Activated CD4-positive, alpha-beta T cell treated with anti-CD3 and anti-CD28 coated beads for 36 hours (primary cell): Measurements from ENCODE around the gene ANKS1B. TPM values are rescaled to one million over a fixed set of nuclear protein-coding genes. Genes with fewer than 3 reads are reported as not detected.

ENCODE experiments used
- ATAC-seq: fragments of 200-7000 bp; cut with Tn5 transposase; one replicate; pipeline ENCODE4 v1.10.0; 2021; ENCODE audit warnings: mild to moderate bottlenecking, moderate library complexity
- CTCF ChIA-PET: fragments of 350-600 bp; sonication (Branson Sonifier 250); formaldehyde crosslinking; loops from one replicate; lab custom pipeline; 2021; ENCODE audit warnings: antibody characterized with exemption; lab: Charles Lee
- POLR2A ChIA-PET: fragments of 350-600 bp; sonication (Branson Sonifier 250); formaldehyde crosslinking; loops from one replicate; lab custom pipeline; 2021; ENCODE audit warnings: antibody characterized with exemption, inconsistent platforms; lab: Charles Lee
- DNase-seq: peaks from one replicate; pipeline ENCODE4 v3.0.0-alpha.2; 2020
- H3K27ac Mint-ChIP-seq: one replicate; pipeline ENCODE4 v1.8.0; 2021; ENCODE audit warnings: mixed read lengths
- H3K27me3 Mint-ChIP-seq: one replicate; pipeline ENCODE4 v1.8.0; 2021; ENCODE audit warnings: mixed read lengths
- H3K36me3 Mint-ChIP-seq: one replicate; pipeline ENCODE4 v1.8.0; 2021; ENCODE audit warnings: low read depth, mixed read lengths
- H3K4me1 Mint-ChIP-seq: one replicate; pipeline ENCODE4 v1.8.0; 2021; ENCODE audit warnings: mixed read lengths
- H3K4me3 Mint-ChIP-seq: one replicate; pipeline ENCODE4 v1.8.0; 2021; ENCODE audit warnings: mild to moderate bottlenecking, moderate library complexity, mixed read lengths
- H3K9me3 Mint-ChIP-seq: one replicate; pipeline ENCODE4 v1.8.0; 2021; ENCODE audit warnings: low read depth, mixed read lengths
- intact Hi-C, 2 experiments: fragments of 100-400 bp; cut with DNase I in 1 of 2; cut with micrococcal nuclease in 1 of 2; formaldehyde crosslinking; loops; one replicate each; pipeline versions ENCODE4 v1.14.2 to v1.15.1; 2022 to 2024; cut with DNase I, micrococcal nuclease
- total RNA-seq, 2 experiments: library from RNA; stranded (reverse); gene quantifications; one replicate each; pipeline ENCODE4 v1.2.3, GENCODE V29; 2021

The ANKS1B gene
- total RNA-seq, 2 experiments from 2014 or later = 0.19 to 0.73 TPM

- H3K27ac Mint-ChIP-seq = no peak overlapping the region
- intact Hi-C loops = no loop called here
- H3K4me3 Mint-ChIP-seq = no peak overlapping the region
- no peaks in the 10 kb centered on the region for H3K9me3 Mint-ChIP-seq
- H3K4me1 Mint-ChIP-seq = no peaks in the 10 kb centered on the region
- CTCF ChIA-PET = interaction anchor here (0.5 to 1.1 kb wide), 2 partner anchors 190 to 745 kb away, joined by 3 to 6 read pairs; no protein-coding TSS in a partner anchor
- DNase-seq = no peak
- peaks cover 12% of the 10 kb centered on the region for H3K27me3 Mint-ChIP-seq
- ATAC-seq = no peak
- H3K36me3 Mint-ChIP-seq = no peaks in the 10 kb centered on the region
- POLR2A ChIA-PET = no interaction called here
These were observed 1176.4 kb downstream of the ANKS1B start for GRCh38 chr12:98808243-98808875.

GRCh38 chr12:98807187-98807586 is 1177.5 kb downstream of the ANKS1B start:
- DNase-seq (no peak), ATAC-seq (no peak)
- Mint-ChIP-seq H3K27ac (no peak overlapping the region), H3K27me3 (peaks cover 18% of the 10 kb centered on the region), H3K9me3 (no peaks in the 10 kb centered on the region), H3K36me3 (no peaks in the 10 kb centered on the region), H3K4me3 (no peak overlapping the region), H3K4me1 (no peaks in the 10 kb centered on the region)
- intact Hi-C loops = no loop called here
- POLR2A ChIA-PET = no interaction called here
- CTCF ChIA-PET = no interaction called here

GRCh38 chr12:98803468-98804209 is 1181.1 kb downstream of the ANKS1B start:
- no peak overlapping the region for H3K4me3 Mint-ChIP-seq
- H3K4me1 Mint-ChIP-seq = no peaks in the 10 kb centered on the region
- no peak for DNase-seq
- peaks cover 18% of the 10 kb centered on the region for H3K27me3 Mint-ChIP-seq
- H3K27ac Mint-ChIP-seq = no peak overlapping the region
- ATAC-seq = no peak
- no peaks in the 10 kb centered on the region for H3K9me3 Mint-ChIP-seq
- no peaks in the 10 kb centered on the region for H3K36me3 Mint-ChIP-seq
- intact Hi-C loops = loop anchor here in 1 of 2 experiments (5.0 kb wide), 1 partner anchor 106 kb away; no protein-coding TSS in a partner anchor
- ChIA-PET POLR2A (no interaction called here), CTCF (interaction anchor here (0.5 to 1.0 kb wide), 3 partner anchors 38 to 150 kb away, joined by 3 to 4 read pairs (median 3); no protein-coding TSS in a partner anchor)

GRCh38 chr12:98799822-98800221 is 1184.9 kb downstream of the ANKS1B start:
- ChIA-PET CTCF (interaction anchor here (0.8 to 1.5 kb wide), 2 partner anchors 23 to 199 kb away, joined by 3 read pairs; no protein-coding TSS in a partner anchor), POLR2A (interaction anchor here (0.6 kb wide), 1 partner anchor 178 kb away, joined by 3 read pairs; no protein-coding TSS in a partner anchor)
- intact Hi-C loops = loop anchor here in 1 of 2 experiments (2.0 to 5.0 kb wide), 2 partner anchors 73 to 103 kb away; no protein-coding TSS in a partner anchor

GRCh38 chr12:98799146-98799810 is 1185.5 kb downstream of the ANKS1B start:
- CTCF ChIA-PET = interaction anchor here (1.5 kb wide), 1 partner anchor 199 kb away, joined by 3 read pairs; no protein-coding TSS in a partner anchor
- ATAC-seq (no peak), DNase-seq (no peak)
- Mint-ChIP-seq H3K4me3 (no peak overlapping the region), H3K27me3 (peaks cover 24% of the 10 kb centered on the region), H3K36me3 (no peaks in the 10 kb centered on the region), H3K9me3 (no peaks in the 10 kb centered on the region), H3K4me1 (no peaks in the 10 kb centered on the region), H3K27ac (no peak overlapping the region)
- POLR2A ChIA-PET = interaction anchor here (0.6 kb wide), 1 partner anchor 178 kb away, joined by 3 read pairs; no protein-coding TSS in a partner anchor
- intact Hi-C loops = loop anchor here in 1 of 2 experiments (2.0 kb wide), 1 partner anchor 72 kb away; no protein-coding TSS in a partner anchor

More at GRCh38 chr12:98799822-98800221, 1184.9 kb downstream of the ANKS1B start:
- no peak overlapping the region for H3K27ac Mint-ChIP-seq
- H3K4me3 Mint-ChIP-seq = no peak overlapping the region
- H3K9me3 Mint-ChIP-seq = no peaks in the 10 kb centered on the region
- H3K27me3 Mint-ChIP-seq = peaks cover 23% of the 10 kb centered on the region
- H3K36me3 Mint-ChIP-seq = no peaks in the 10 kb centered on the region
- DNase-seq (no peak), ATAC-seq (no peak)
- no peaks in the 10 kb centered on the region for H3K4me1 Mint-ChIP-seq

- H3K27me3 Mint-ChIP-seq = peaks cover 24% of the 10 kb centered on the region
- DNase-seq = no peak
- H3K27ac Mint-ChIP-seq = no peak overlapping the region
- H3K4me3 Mint-ChIP-seq = no peak overlapping the region
- CTCF ChIA-PET = no interaction called here
- POLR2A ChIA-PET = interaction anchor here (0.6 kb wide), 1 partner anchor 222 kb away, joined by 4 read pairs; no protein-coding TSS in a partner anchor
- H3K9me3 Mint-ChIP-seq = no peaks in the 10 kb centered on the region
- no peak for ATAC-seq
- H3K4me1 Mint-ChIP-seq = no peaks in the 10 kb centered on the region
- intact Hi-C loops = no loop called here
- no peaks in the 10 kb centered on the region for H3K36me3 Mint-ChIP-seq
These were observed 1187.5 kb downstream of the ANKS1B start for GRCh38 chr12:98797200-98797599.

GRCh38 chr12:98796745-98797144 is 1188.0 kb downstream of the ANKS1B start:
- Mint-ChIP-seq H3K27me3 (peaks cover 23% of the 10 kb centered on the region), H3K9me3 (no peaks in the 10 kb centered on the region), H3K36me3 (no peaks in the 10 kb centered on the region), H3K4me1 (no peaks in the 10 kb centered on the region), H3K27ac (no peak overlapping the region), H3K4me3 (no peak overlapping the region)
- ATAC-seq (no peak), DNase-seq (no peak)
- CTCF ChIA-PET = no interaction called here
- POLR2A ChIA-PET = no interaction called here
- intact Hi-C loops = no loop called here

GRCh38 chr12:98793121-98793520 is 1191.6 kb downstream of the ANKS1B start:
- intact Hi-C loops = no loop called here
- H3K27ac Mint-ChIP-seq = no peak overlapping the region
- H3K4me3 Mint-ChIP-seq = no peak overlapping the region
- peaks cover 26% of the 10 kb centered on the region for H3K27me3 Mint-ChIP-seq
- ATAC-seq (no peak), DNase-seq (no peak)
- POLR2A ChIA-PET = no interaction called here
- no peaks in the 10 kb centered on the region for H3K36me3 Mint-ChIP-seq
- H3K9me3 Mint-ChIP-seq = no peaks in the 10 kb centered on the region
- CTCF ChIA-PET = interaction anchor here (1.4 kb wide), 1 partner anchor 24 kb away, joined by 3 read pairs; no protein-coding TSS in a partner anchor
- no peaks in the 10 kb centered on the region for H3K4me1 Mint-ChIP-seq

GRCh38 chr12:98791406-98791805 is 1193.3 kb downstream of the ANKS1B start:
- DNase-seq (no peak), ATAC-seq (no peak)
- peaks cover 27% of the 10 kb centered on the region for H3K27me3 Mint-ChIP-seq
- H3K4me1 Mint-ChIP-seq = no peaks in the 10 kb centered on the region
- POLR2A ChIA-PET = no interaction called here
- intact Hi-C loops = no loop called here
- no peak overlapping the region for H3K27ac Mint-ChIP-seq
- H3K36me3 Mint-ChIP-seq = no peaks in the 10 kb centered on the region
- H3K9me3 Mint-ChIP-seq = no peaks in the 10 kb centered on the region
- CTCF ChIA-PET = interaction anchor here (0.7 kb wide), 1 partner anchor 110 kb away, joined by 3 read pairs; no protein-coding TSS in a partner anchor
- H3K4me3 Mint-ChIP-seq = no peak overlapping the region

- Mint-ChIP-seq H3K27me3 (peaks cover 32% of the 10 kb centered on the region), H3K36me3 (no peaks in the 10 kb centered on the region), H3K9me3 (no peaks in the 10 kb centered on the region), H3K4me1 (no peaks in the 10 kb centered on the region), H3K27ac (no peak overlapping the region), H3K4me3 (no peak overlapping the region)
- ATAC-seq (no peak), DNase-seq (no peak)
- ChIA-PET CTCF (no interaction called here), POLR2A (no interaction called here)
- intact Hi-C loops = no loop called here
These were observed 1196.3 kb downstream of the ANKS1B start for GRCh38 chr12:98788396-98788795.

GRCh38 chr12:98786653-98787052 is 1198.1 kb downstream of the ANKS1B start:
- ATAC-seq = no peak

More at GRCh38 chr12:98786653-98787052, 1198.1 kb downstream of the ANKS1B start:
- intact Hi-C loops = no loop called here
- ChIA-PET CTCF (no interaction called here), POLR2A (no interaction called here)
- no peak overlapping the region for H3K27ac Mint-ChIP-seq
- peaks cover 29% of the 10 kb centered on the region for H3K27me3 Mint-ChIP-seq
- no peak for DNase-seq
- H3K4me1 Mint-ChIP-seq = no peaks in the 10 kb centered on the region
- H3K4me3 Mint-ChIP-seq = no peak overlapping the region
- H3K9me3 Mint-ChIP-seq = no peaks in the 10 kb centered on the region
- no peaks in the 10 kb centered on the region for H3K36me3 Mint-ChIP-seq
